OCI-LY1 (cell line): ENCODE measurements around the gene FCSK.

Experiments used
- H2AFZ ChIP-seq: fragments of 200-600 bp; sonication (generic), shearing (Covaris generic); 2 replicates; pipeline ENCODE4 v1.6.0; 2014; ENCODE audit warnings: antibody characterized with exemption, mild to moderate bottlenecking, low read length
- H3F3A ChIP-seq: fragments of 200-600 bp; sonication (generic), shearing (Covaris generic); 2 replicates; pipeline ENCODE4 v1.6.0; 2014; ENCODE audit warnings: mild to moderate bottlenecking, antibody characterized with exemption, low read length, moderate library complexity; ENCODE audit not compliant: insufficient read depth
- H3K27ac ChIP-seq: fragments of 200-600 bp; sonication (generic); 2 replicates; pipeline ENCODE4 v1.5.1; 2014; ENCODE audit warnings: low read length, mixed run types, mild to moderate bottlenecking, low read depth; ENCODE audit not compliant: poor library complexity, severe bottlenecking
- H3K27me3 ChIP-seq: fragments of 200-600 bp; sonication (generic); 2 replicates; pipeline ENCODE4 v1.6.0; 2014; ENCODE audit warnings: antibody characterized with exemption, mild to moderate bottlenecking, low read length, moderate library complexity; ENCODE audit not compliant: insufficient read depth
- H3K36me3 ChIP-seq: fragments of 200-600 bp; sonication (generic); 2 replicates; pipeline ENCODE4 v1.6.1; 2014; ENCODE audit warnings: mild to moderate bottlenecking, antibody characterized with exemption, low read length, moderate library complexity, mixed read lengths; ENCODE audit not compliant: insufficient read depth
- H3K4me1 ChIP-seq: fragments of 200-600 bp; sonication (generic); 2 replicates; pipeline ENCODE4 v1.5.1; 2014; ENCODE audit warnings: mild to moderate bottlenecking, low read length, moderate library complexity; ENCODE audit not compliant: insufficient read depth, severe bottlenecking
- H3K4me2 ChIP-seq: fragments of 200-600 bp; sonication (generic), shearing (Covaris generic); 2 replicates; pipeline ENCODE4 v1.6.1; 2014; ENCODE audit warnings: low read length
- H3K4me3 ChIP-seq: fragments of 200-600 bp; sonication (generic); 2 replicates; pipeline ENCODE4 v1.5.1; 2014; ENCODE audit warnings: low read length, low read depth, mild to moderate bottlenecking, mixed read lengths; ENCODE audit not compliant: poor library complexity, severe bottlenecking
- H3K79me2 ChIP-seq: fragments of 200-600 bp; shearing (Covaris generic); 2 replicates; pipeline ENCODE4 v1.6.1; 2016; ENCODE audit warnings: mixed run types, low read length, mixed read lengths; ENCODE audit not compliant: insufficient read depth
- H3K9ac ChIP-seq: fragments of 200-600 bp; sonication (generic), shearing (Covaris generic); 2 replicates; pipeline ENCODE4 v1.6.1; 2014; ENCODE audit warnings: mild to moderate bottlenecking, low read length, mixed read lengths
- H3K9me2 ChIP-seq: fragments of 200-600 bp; sonication (generic), shearing (Covaris generic); 2 replicates; pipeline ENCODE4 v1.6.1; 2014; ENCODE audit warnings: low read depth, mild to moderate bottlenecking, low read length, mixed read lengths
- H3K9me3 ChIP-seq: fragments of 200-600 bp; shearing (Covaris generic); 2 replicates; pipeline ENCODE4 v1.6.1; 2014; ENCODE audit warnings: low read length, mixed read lengths
- H4K20me1 ChIP-seq: fragments of 200-600 bp; sonication (generic), shearing (Covaris generic); 2 replicates; pipeline ENCODE4 v1.6.0; 2016; ENCODE audit warnings: mild to moderate bottlenecking, low read length; ENCODE audit not compliant: insufficient read depth
- CTCF ChIP-seq: fragments of 200-600 bp; sonication (generic), shearing (Covaris generic); IDR thresholded peaks from 2 replicates; pipeline ENCODE4 v1.5.1; 2017; ENCODE audit warnings: mild to moderate bottlenecking, antibody characterized with exemption, low read length, moderate library complexity, mixed read lengths
- EZH2 ChIP-seq: fragments of 200-600 bp; sonication (generic), shearing (Covaris generic); IDR thresholded peaks from 2 replicates; pipeline ENCODE4 v1.8.0; 2017; ENCODE audit warnings: borderline replicate concordance, mixed run types, mild to moderate bottlenecking, antibody characterized with exemption, low read length, moderate library complexity, mixed read lengths

The FCSK gene

GRCh38 chr16:70495425-70496182 is 41.2 kb downstream of the FCSK start:
- peaks cover 48% of the 10 kb centered on the region for H3K36me3 ChIP-seq

GRCh38 chr16:70496513-70496912 is 42.1 kb downstream of the FCSK start:
- no peaks in the 10 kb centered on the region for H4K20me1 ChIP-seq
- H3K9me3 ChIP-seq: no peaks in the 10 kb centered on the region
- H3F3A ChIP-seq: peaks cover 4% of the 10 kb centered on the region; the same call in 1 of the 2 replicates
- H3K9me2 ChIP-seq: no peaks in the 10 kb centered on the region
- no peak overlapping the region for H3K9ac ChIP-seq
- no peak overlapping the region for H2AFZ ChIP-seq
- peaks cover 53% of the 10 kb centered on the region for H3K36me3 ChIP-seq
- no peaks in the 10 kb centered on the region for H3K79me2 ChIP-seq
- H3K4me1 ChIP-seq: peaks cover 30% of the 10 kb centered on the region
- no peak overlapping the region for H3K4me3 ChIP-seq
- H3K27ac ChIP-seq: no peak overlapping the region
- H3K27me3 ChIP-seq: no peaks in the 10 kb centered on the region
- no peak overlapping the region for H3K4me2 ChIP-seq
- no peak for TF ChIP-seq CTCF
- no peak for TF ChIP-seq EZH2

More at GRCh38 chr16:70495425-70496182, 41.2 kb downstream of the FCSK start:
- Histone ChIP-seq H3K9me2 (no peaks in the 10 kb centered on the region), H3F3A (peaks cover 4% of the 10 kb centered on the region; the same call in 1 of the 2 replicates), H3K9me3 (no peaks in the 10 kb centered on the region), H3K9ac (no peak overlapping the region), H4K20me1 (no peaks in the 10 kb centered on the region), H3K79me2 (no peaks in the 10 kb centered on the region), H3K27ac (peak overlapping the region; percentile 89), H2AFZ (no peak overlapping the region), H3K27me3 (no peaks in the 10 kb centered on the region), H3K4me1 (peaks cover 30% of the 10 kb centered on the region), H3K4me3 (no peak overlapping the region), H3K4me2 (no peak overlapping the region)
- TF ChIP-seq EZH2: no peak
- no peak for TF ChIP-seq CTCF

DNA sequence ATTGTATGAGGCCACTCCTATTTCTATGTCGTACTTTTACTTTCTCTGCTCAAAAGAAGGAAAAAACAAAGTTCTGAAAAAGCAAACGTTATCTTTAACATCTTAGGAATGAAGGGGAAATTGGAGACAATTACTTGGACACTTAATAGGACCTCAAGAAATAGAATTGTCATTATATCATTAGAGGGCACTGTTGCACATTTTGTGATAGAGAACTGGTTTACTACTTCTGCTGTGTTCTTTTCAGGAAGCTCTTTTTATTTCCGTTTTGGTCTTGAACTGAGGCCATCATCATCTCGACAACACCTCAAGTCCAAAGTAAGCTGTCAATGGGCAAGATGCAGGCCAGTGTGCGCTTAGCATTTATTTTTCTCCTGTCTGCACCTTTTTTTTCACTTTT is 54.4 kb downstream of the FCSK start:
- H2AFZ ChIP-seq: no peak overlapping the region
- peaks cover 67% of the 10 kb centered on the region for H3K36me3 ChIP-seq
- peaks cover 11% of the 10 kb centered on the region for H3K4me1 ChIP-seq
- no peak overlapping the region for H3K9ac ChIP-seq
- H3K27ac ChIP-seq: no peak overlapping the region
- no peaks in the 10 kb centered on the region for H3K9me2 ChIP-seq
- no peaks in the 10 kb centered on the region for H3K27me3 ChIP-seq
- no peak overlapping the region for H3K4me3 ChIP-seq
- H3F3A ChIP-seq: peaks cover 3% of the 10 kb centered on the region; the same call in 1 of the 2 replicates
- no peak overlapping the region for H3K4me2 ChIP-seq
- H3K79me2 ChIP-seq: no peaks in the 10 kb centered on the region
- TF ChIP-seq CTCF (peak; percentile 55), EZH2 (no peak)
- no peaks in the 10 kb centered on the region for H3K9me3 ChIP-seq
- no peaks in the 10 kb centered on the region for H4K20me1 ChIP-seq
